PC-3 (cell line): ENCODE results near the gene KNL1.

Experiments
- EZH2 ChIP-seq: fragments of 300-600 bp; sonication (generic); IDR thresholded peaks from one replicate; pipeline ENCODE4 v1.6.1; 2017; ENCODE audit warnings: antibody characterized with exemption, mild to moderate bottlenecking, low read length; ENCODE audit not compliant: unreplicated experiment
- EZH2phosphoT487 ChIP-seq: fragments of 300-600 bp; sonication (generic); IDR thresholded peaks from 2 replicates; pipeline ENCODE4 v1.6.1; 2018; ENCODE audit warnings: mild to moderate bottlenecking, antibody characterized with exemption, low read length, borderline replicate concordance
- TF ChIP-seq, protein P1 (sequence below): fragments of 300-600 bp; sonication (generic); conservative IDR thresholded peaks from 2 replicates; pipeline ENCODE4 v1.5.1; 2017; ENCODE audit warnings: antibody characterized with exemption, low read depth, mild to moderate bottlenecking, low read length

DNA sequence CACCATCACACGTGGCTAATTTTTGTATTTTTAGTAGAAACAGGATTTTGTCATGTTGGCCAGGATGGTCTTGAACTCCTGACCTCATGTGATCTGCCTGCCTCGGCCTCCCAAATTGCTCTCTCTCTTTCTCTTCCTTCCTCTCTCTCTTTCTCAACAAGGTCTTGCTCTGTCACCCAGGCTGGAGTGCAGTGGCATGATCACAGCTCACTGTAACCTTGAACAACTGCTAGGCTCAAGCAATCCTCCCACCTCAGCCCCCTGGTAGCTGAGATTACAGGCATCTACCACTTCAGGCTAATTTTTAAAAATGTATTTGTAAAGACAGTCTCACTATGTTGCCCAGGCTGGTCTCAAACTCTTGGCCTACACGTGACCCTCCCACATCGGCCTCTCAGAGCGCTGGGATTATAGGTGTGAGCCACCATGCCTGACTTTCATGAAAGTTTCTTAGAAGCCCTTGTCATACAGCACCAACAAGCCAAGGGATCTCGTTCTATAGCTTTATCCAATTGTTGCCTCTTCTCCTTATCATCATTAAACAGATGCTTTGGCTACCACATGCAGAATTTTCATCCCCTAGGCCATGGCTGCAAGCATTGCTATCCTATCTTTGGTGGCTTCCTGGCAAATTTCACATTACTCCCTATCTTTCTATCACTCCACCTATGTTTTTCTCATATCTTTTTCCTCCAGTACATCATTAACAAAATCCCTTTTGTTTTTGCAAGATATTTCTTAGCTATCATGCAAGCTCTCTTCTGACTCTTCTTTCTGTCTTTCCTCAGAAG lies 34.9 kb upstream of the KNL1 start:
- TF ChIP-seq, protein P1, sequence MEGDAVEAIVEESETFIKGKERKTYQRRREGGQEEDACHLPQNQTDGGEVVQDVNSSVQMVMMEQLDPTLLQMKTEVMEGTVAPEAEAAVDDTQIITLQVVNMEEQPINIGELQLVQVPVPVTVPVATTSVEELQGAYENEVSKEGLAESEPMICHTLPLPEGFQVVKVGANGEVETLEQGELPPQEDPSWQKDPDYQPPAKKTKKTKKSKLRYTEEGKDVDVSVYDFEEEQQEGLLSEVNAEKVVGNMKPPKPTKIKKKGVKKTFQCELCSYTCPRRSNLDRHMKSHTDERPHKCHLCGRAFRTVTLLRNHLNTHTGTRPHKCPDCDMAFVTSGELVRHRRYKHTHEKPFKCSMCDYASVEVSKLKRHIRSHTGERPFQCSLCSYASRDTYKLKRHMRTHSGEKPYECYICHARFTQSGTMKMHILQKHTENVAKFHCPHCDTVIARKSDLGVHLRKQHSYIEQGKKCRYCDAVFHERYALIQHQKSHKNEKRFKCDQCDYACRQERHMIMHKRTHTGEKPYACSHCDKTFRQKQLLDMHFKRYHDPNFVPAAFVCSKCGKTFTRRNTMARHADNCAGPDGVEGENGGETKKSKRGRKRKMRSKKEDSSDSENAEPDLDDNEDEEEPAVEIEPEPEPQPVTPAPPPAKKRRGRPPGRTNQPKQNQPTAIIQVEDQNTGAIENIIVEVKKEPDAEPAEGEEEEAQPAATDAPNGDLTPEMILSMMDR, result no peak
- no peak for TF ChIP-seq EZH2
- TF ChIP-seq EZH2phosphoT487, result no peak
